Measurements from ENCODE around the gene ZER1. TPM values are rescaled to one million over a fixed set of nuclear protein-coding genes. Genes with fewer than 3 reads are reported as not detected.
A peak's percentile ranks its signal among the peaks of the same experiment; 100 is the strongest.

The ZER1 gene
- total RNA-seq, 1 donor = 24.3 TPM

DNA sequence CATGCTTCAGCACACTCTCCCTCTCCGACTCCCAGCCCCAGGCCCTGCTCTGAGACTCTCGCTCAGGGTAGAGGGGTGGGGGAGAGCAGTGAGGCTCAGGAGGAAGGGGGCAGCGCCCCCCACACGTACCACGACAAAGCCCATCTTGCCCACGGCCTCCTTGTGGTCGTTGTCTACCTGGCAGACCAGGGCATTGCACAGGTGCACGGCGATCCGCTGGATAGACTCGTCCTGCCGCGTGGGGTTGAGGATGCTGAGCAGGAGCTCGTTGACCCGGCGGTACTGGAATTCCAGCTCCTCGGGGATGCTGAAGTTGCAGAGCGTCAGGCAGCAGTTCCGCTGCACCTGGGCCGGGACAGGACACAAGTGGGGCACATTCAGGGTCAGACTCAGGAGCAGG is 29.3 kb downstream of the ZER1 start:
- no peak overlapping the region for H3K4me3 ChIP-seq (ENCODE audit: low read depth, low read length)
- DNase-seq (ENCODE audit: low read depth) = no peak
- TF ChIP-seq, protein P1, sequence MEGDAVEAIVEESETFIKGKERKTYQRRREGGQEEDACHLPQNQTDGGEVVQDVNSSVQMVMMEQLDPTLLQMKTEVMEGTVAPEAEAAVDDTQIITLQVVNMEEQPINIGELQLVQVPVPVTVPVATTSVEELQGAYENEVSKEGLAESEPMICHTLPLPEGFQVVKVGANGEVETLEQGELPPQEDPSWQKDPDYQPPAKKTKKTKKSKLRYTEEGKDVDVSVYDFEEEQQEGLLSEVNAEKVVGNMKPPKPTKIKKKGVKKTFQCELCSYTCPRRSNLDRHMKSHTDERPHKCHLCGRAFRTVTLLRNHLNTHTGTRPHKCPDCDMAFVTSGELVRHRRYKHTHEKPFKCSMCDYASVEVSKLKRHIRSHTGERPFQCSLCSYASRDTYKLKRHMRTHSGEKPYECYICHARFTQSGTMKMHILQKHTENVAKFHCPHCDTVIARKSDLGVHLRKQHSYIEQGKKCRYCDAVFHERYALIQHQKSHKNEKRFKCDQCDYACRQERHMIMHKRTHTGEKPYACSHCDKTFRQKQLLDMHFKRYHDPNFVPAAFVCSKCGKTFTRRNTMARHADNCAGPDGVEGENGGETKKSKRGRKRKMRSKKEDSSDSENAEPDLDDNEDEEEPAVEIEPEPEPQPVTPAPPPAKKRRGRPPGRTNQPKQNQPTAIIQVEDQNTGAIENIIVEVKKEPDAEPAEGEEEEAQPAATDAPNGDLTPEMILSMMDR (IDR thresholded peaks at IDR 0.05; ENCODE audit: insufficient read depth, low read length) = no peak

- TF ChIP-seq, protein P1 (IDR thresholded peaks at IDR 0.05; ENCODE audit: insufficient read depth, low read length) = no peak
- no peak for DNase-seq (ENCODE audit: low read depth)
- no peak overlapping the region for H3K4me3 ChIP-seq (ENCODE audit: low read depth, low read length)
Observed at GRCh38 chr9:128735373-128735772, 36.4 kb downstream of the ZER1 start.

- peak; percentile 74 for DNase-seq (ENCODE audit: low read depth)
- no peak overlapping the region for H3K4me3 ChIP-seq (ENCODE audit: low read depth, low read length)
- TF ChIP-seq, protein P1 (IDR thresholded peaks at IDR 0.05; ENCODE audit: insufficient read depth, low read length) = peak; percentile 77
Observed at GRCh38 chr9:128733256-128733655, 38.5 kb downstream of the ZER1 start.

- no peak overlapping the region for H3K4me3 ChIP-seq (ENCODE audit: low read depth, low read length)
- TF ChIP-seq, protein P1 (IDR thresholded peaks at IDR 0.05; ENCODE audit: insufficient read depth, low read length) = no peak
- DNase-seq (ENCODE audit: low read depth) = no peak
Observed at GRCh38 chr9:128732576-128732975, 39.2 kb downstream of the ZER1 start.

GRCh38 chr9:128731691-128732090 is 40.0 kb downstream of the ZER1 start:
- DNase-seq (ENCODE audit: low read depth) = no peak
- no peak overlapping the region for H3K4me3 ChIP-seq (ENCODE audit: low read depth, low read length)
- TF ChIP-seq, protein P1 (IDR thresholded peaks at IDR 0.05; ENCODE audit: insufficient read depth, low read length) = no peak

DNA sequence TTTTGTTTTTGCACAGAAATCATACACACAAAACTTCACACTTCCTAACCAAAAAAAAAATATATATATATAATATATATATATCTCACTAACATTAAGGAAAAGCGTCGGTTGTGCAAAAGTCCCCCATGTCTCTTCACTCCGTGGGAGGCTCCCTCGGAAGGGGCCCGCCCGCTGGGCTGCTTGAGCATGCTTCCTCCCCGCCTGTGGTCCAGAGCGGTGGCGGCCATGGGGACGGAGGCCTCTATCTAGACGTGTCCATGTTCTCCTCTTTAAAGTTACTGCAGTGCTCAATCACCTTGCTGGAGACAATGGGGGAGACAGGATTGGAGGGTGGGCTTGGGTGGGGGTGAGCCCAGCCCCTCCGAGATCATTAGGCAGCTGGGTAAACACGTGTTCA is 40.6 kb downstream of the ZER1 start:
- TF ChIP-seq, protein P1 (IDR thresholded peaks at IDR 0.05; ENCODE audit: insufficient read depth, low read length) = no peak
- H3K4me3 ChIP-seq (ENCODE audit: low read depth, low read length) = no peak overlapping the region
- no peak for DNase-seq (ENCODE audit: low read depth)

GRCh38 chr9:128729766-128730517 is 41.8 kb downstream of the ZER1 start:
- no peak overlapping the region for H3K4me3 ChIP-seq (ENCODE audit: low read depth, low read length)
- DNase-seq (ENCODE audit: low read depth) = no peak
- TF ChIP-seq, protein P1 (IDR thresholded peaks at IDR 0.05; ENCODE audit: insufficient read depth, low read length) = no peak
